Motor neuron (in vitro differentiated cells): ENCODE results near the gene GALNT5. TPM values are rescaled to one million over a fixed set of nuclear protein-coding genes. Genes with fewer than 3 reads are reported as not detected.

Source experiments
- ATAC-seq, 8 experiments: fragments of 200-7000 bp; cut with Tn5 transposase; replicated peaks in 6 of 8; 2 replicates each; pipeline ENCODE4 v1.8.0; 2021; ENCODE audit warnings: mild to moderate bottlenecking in 8 of 8, moderate library complexity in 8 of 8
- H3K27ac ChIP-seq, 2 donors: fragments of 250-450 bp; sonication (Bioruptor Pico); 2 replicates each; pipeline ENCODE4 v1.9.0; 2021; ENCODE audit warnings: antibody characterized with exemption in 2 of 2, mild to moderate bottlenecking in 2 of 2, moderate library complexity in 1 of 2
- H3K4me1 ChIP-seq, 2 donors: fragments of 250-450 bp; sonication (Bioruptor Pico); replicated peaks in 1 of 2; 2 replicates each; pipeline ENCODE4 v1.6.1; 2021; ENCODE audit warnings: antibody characterized with exemption in 2 of 2, mild to moderate bottlenecking in 2 of 2, moderate library complexity in 1 of 2
- H3K4me3 ChIP-seq, 5 donors: fragments of 250-450 bp; sonication (Bioruptor Pico); 2 replicates each; pipeline ENCODE4 v1.9.0; 2021; ENCODE audit warnings: antibody characterized with exemption in 5 of 5, mild to moderate bottlenecking in 5 of 5, moderate library complexity in 4 of 5
- WGBS, 10 experiments: fragments of 450-650 bp; shearing (Covaris generic); methylation state at CpG; one replicate each; pipeline ENCODE4 v1.0.0; 2022; 5-methylcytosine and 5-hydroxymethylcytosine counted together
- in situ Hi-C, 9 experiments: fragments of 400-800 bp; cut with MboI; loops; one replicate each; pipeline ENCODE4 v1.15.0; 2021; ENCODE audit warnings: low sequenced_read_pairs in 9 of 9, low pct_unique_long_range_greater_than_20kb in 2 of 9; ENCODE audit not compliant: unreplicated experiment in 9 of 9
- total RNA-seq, 8 experiments: library from RNA; unstranded; fragments of 300-600 nt; gene quantifications; 2 replicates each; pipeline versions ENCODE4 v1.2.3 to v1.2.4, GENCODE V29; 2022

Gene GALNT5
- total RNA-seq, 8 experiments from 2014 or later: 0.04 to 11.0 (median 0.35) TPM; not detected in 1

DNA sequence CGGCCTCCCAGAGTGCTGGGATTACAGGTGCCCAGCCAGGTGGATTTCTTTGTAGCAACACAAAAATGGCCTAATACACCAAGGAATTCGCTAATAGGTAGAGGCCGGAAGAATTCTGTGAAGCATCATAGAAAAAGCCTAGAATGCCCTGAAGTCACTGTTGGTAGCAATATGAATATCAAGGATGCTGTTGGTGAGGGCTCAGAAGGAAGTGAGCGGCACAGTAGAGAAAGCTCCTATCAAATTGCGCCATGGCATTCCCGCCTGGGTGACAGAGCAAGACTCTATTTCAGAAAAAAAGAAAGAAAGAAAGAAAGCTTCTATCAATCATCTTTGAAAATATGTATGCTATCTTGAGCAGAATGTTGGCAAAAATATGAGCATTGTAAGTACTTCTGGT is 23.8 kb downstream of the GALNT5 start:
- H3K4me3 ChIP-seq: no peak overlapping the region
- in situ Hi-C loops: no loop called here
- no peaks in the 10 kb centered on the region for H3K4me1 ChIP-seq
- 80 to 100% (median 93%) methylated on average over 1 to 6 of the region's 6 CpGs; no CpG with 5 or more reads in 1 of the 10 experiments for WGBS, 10 experiments
- no peak overlapping the region for H3K27ac ChIP-seq
- ATAC-seq: no peak

DNA sequence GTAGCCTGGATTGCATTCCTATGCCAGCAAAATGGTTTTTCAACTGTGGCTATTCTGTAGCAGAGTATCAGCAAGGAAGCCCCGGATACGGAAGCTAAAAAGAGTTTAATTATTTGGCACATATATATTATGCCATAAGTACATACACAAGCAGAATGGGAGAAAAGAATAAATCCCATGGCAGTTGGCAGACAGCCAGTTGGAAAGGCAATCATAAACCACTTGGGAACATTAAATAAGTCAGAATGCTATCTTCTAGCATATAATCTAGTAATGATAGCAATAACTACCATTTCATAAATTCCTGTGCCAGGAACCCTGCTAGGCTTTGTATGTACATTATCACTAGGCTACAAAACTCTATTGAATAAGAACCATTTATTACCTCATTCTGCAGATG is 26.0 kb downstream of the GALNT5 start:
- Histone ChIP-seq H3K4me3 (no peak overlapping the region), H3K4me1 (no peaks in the 10 kb centered on the region), H3K27ac (no peak overlapping the region)
- ATAC-seq: no peak
- WGBS, 10 experiments: 63 to 100% (median 80%) methylated on average over 2 of the region's 2 CpGs; no CpG with 5 or more reads in 1 of the 10 experiments
- in situ Hi-C loops: no loop called here

DNA sequence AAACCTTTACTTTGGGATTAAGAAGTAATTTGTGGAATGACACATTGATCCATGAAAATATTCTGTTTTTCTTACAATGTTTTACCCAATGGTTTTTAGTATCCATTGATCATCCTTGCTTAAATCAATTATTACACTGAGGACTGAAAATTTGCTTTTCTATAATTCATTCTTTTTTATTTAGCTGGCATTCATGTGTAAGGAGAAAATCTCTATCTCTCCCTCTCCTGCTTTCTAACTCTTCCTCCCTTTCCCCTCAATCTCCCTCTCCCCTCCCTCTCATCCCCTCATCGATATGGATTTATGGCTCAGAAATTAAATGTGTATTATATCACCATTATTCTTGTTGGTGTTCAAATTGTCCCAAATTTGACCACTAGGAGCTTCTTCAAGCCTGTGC is 29.7 kb downstream of the GALNT5 start:
- no peak for ATAC-seq
- Histone ChIP-seq H3K4me3 (no peak overlapping the region), H3K27ac (no peak overlapping the region), H3K4me1 (no peaks in the 10 kb centered on the region)
- WGBS, 10 experiments: 90 to 100% (median 95%) methylated on average over 1 of the region's 1 CpG; no CpG with 5 or more reads in 6 of the 10 experiments
- in situ Hi-C loops: no loop called here

DNA sequence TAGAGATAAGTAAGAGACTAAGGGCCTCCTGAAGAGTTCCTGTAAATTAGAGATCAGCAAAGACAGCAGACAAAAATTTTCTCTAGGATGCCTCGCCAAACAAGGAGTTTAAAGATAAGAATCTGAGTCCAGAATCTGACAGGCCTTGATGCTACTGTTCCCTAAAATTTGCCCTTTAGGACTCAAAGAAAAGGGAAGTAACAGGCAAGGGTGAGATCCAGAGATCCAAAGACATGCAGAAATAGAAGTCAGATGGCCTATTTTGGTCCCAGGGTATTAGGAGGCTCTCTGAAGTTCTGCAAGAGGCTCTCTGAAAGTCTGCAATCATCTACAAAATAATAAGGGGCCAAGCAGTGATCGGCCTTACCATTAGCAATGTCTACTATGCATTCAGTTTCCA is 33.0 kb downstream of the GALNT5 start:
- no peak for ATAC-seq
- Histone ChIP-seq H3K4me1 (no peaks in the 10 kb centered on the region), H3K27ac (no peak overlapping the region), H3K4me3 (no peak overlapping the region)
- in situ Hi-C loops: no loop called here
- 70 to 100% (median 93%) methylated on average over 1 to 2 of the region's 2 CpGs; no CpG with 5 or more reads in 3 of the 10 experiments for WGBS, 10 experiments

DNA sequence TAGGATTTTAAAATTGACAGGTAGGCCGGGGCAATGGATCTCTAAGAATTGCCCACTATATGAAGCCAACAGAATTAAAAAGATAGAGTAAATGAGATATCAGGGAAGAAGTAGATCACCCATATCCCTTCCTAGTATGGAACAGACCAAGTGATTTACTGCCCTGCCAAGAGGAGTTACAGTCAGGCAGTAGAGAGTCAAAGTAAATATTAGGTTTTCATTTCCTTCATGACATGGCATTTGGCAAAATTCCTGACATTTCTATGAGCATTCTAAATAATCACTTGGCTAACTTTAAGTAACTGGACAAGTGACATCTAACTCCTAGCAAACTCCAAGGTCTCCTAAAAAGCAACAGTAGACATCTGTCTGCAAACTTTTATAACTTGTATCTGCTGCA is 33.5 kb downstream of the GALNT5 start:
- in situ Hi-C loops: no loop called here
- Histone ChIP-seq H3K4me3 (no peak overlapping the region), H3K4me1 (no peaks in the 10 kb centered on the region), H3K27ac (no peak overlapping the region)
- ATAC-seq: no peak
- 50 to 100% (median 83%) methylated on average over 1 of the region's 1 CpG; no CpG with 5 or more reads in 4 of the 10 experiments for WGBS, 10 experiments

DNA sequence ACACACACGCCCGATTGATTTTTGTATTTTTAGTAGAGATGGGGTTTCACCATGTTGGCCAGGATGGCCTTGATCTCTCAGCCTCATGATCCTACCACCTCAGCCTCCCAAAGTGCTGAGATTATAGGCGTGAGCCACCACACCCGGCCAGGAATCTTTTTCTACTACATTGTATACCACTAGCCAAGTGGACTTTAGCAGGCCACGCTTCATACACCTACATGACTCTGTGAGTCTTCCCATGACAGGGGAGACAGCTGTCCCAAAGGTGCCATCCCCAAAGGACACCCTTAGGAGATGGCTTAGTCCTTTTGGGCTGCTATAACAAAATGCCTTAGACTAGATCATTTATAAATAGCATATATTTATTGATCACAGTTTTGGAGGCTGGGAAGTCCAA is 35.3 kb downstream of the GALNT5 start:
- Histone ChIP-seq H3K4me3 (no peak overlapping the region), H3K4me1 (no peaks in the 10 kb centered on the region), H3K27ac (no peak overlapping the region)
- no peak for ATAC-seq
- in situ Hi-C loops: no loop called here
- 60 to 100% (median 87%) methylated on average over 1 to 3 of the region's 5 CpGs; no CpG with 5 or more reads in 3 of the 10 experiments for WGBS, 10 experiments

DNA sequence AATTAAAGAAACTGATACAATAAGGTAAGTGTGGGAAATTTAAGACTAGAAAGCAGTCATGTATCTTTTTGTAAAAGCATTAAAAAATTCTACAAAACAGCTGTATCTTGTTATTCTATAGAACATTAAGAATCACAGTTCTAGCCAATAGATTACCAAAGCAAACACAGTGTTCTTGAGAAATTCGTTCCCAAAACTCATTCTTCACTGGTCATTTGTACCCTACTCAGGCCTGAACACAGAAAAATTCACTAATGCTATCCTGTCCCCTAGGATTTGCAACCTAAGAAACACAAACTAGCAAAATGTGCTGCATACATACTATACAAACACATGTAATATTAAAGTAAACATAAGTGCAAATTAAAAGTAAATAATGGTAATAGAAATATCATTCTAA is 39.0 kb downstream of the GALNT5 start:
- H3K27ac ChIP-seq: no peak overlapping the region
- H3K4me3 ChIP-seq: no peak overlapping the region
- WGBS, 10 experiments: 0 to 80% (median 13%) methylated on average over 1 of the region's 1 CpG; no CpG with 5 or more reads in 4 of the 10 experiments
- ATAC-seq: peak in 1 of 8 experiments; percentile 67
- in situ Hi-C loops: no loop called here
- no peaks in the 10 kb centered on the region for H3K4me1 ChIP-seq

DNA sequence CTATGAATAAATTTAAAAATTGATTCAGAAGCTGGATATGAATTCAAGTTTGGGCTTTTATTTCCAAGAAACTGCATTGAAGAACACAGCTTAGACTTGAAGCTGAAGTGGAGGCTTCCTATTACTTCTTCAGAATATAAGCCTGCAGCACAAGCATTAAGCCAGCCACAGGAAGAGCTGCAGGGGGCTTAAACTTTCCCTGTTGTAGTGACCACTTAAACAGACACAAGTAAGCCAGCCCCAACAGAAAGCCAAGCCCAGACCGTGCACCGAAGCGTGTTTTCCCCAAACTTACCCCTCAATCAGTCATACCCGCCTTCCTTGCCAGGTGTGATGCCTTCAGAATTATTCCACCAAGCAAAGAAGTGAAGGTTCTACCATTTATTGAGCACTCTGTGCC is 39.5 kb downstream of the GALNT5 start:
- Histone ChIP-seq H3K4me3 (no peak overlapping the region), H3K4me1 (no peaks in the 10 kb centered on the region), H3K27ac (no peak overlapping the region)
- ATAC-seq: peak in 1 of 8 experiments; percentile 44
- 62 to 100% (median 98%) methylated on average over 1 to 4 of the region's 4 CpGs; no CpG with 5 or more reads in 4 of the 10 experiments for WGBS, 10 experiments
- in situ Hi-C loops: no loop called here

DNA sequence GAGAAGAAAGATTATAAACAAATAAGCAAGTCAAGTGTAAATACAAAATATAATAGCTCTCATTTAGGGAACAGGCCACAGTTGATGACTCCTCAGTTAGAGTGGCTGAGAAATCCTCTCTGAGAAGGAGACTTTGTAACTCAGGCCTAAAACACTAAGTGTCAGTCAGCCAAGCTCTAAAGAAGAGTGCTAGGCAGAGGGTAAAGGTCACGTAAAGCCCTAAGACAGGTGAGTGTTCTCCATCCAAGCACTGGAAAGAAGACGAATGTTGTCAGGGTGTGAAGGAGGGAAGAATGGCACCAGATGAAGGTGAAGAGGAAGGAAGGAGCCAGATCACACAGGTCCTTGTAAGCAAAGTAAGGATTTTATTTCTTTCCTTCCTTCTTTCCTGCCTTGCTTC is 43.8 kb downstream of the GALNT5 start:
- 63 to 100% (median 94%) methylated on average over 1 to 2 of the region's 2 CpGs for WGBS, 10 experiments
- ATAC-seq: no peak
- Histone ChIP-seq H3K27ac (no peak overlapping the region), H3K4me3 (no peak overlapping the region), H3K4me1 (peaks cover 2 to 11% of the 10 kb centered on the region in 2 donors)
- in situ Hi-C loops: loop anchor here in 2 of 9 experiments (25.0 kb wide), 2 partner anchors 286 to 711 kb away; no protein-coding TSS in a partner anchor

DNA sequence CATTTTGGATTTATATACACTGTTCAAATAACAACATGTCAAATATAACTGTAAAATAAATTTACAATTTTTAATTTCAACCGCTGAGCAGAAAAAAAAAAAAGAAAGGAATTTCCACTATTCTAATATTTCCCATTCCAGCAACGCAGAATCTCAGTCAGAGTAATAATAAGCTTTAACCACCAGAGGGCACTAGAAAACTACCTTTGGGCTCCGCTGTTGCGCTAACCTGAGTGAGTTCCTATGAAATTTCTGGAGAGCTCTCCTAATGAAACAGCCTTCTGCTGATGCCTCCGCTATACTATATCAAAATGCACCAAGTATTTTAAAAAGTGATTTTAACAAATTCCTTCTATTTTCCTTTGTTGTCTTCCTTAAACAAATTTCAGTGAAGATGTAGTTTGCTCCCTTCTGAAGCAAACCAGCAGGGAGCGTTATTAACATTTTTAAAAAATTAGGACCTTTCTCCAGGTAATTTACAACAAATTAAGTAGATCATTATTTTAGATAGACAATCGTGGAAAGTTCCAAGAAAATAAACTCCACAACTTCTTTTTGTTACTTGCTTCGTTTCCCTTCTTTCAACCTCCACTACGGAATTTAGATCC is 45.1 kb downstream of the GALNT5 start:
- 32 to 50% (median 42%) methylated on average over 5 to 9 of the region's 9 CpGs for WGBS, 10 experiments
- H3K27ac ChIP-seq: no peak overlapping the region
- H3K4me3 ChIP-seq: no peak overlapping the region
- in situ Hi-C loops: loop anchor here in 2 of 9 experiments (25.0 kb wide), 2 partner anchors 285 to 710 kb away; no protein-coding TSS in a partner anchor
- peaks cover 2 to 11% of the 10 kb centered on the region in 2 donors for H3K4me1 ChIP-seq
- ATAC-seq: peak; percentile 52 to 80 (median 67)

DNA sequence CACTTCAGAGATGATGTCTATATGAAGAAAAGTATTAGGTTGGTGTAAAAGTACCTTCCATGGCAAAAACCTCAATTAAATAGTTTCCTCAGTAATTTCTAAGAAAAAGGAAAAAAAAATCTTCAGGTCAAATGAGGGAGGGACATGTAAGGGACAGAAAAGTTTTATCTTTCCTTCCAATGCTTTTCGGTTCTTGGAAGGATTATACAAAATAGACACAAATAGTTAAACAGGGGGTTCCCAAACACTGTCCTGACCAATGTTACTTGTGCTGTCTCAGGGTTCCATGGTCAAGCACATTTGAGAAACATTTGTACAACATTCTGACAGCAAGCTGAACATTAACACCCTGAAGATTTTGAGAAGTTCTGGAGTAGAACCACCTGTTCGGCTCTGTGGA is 46.1 kb downstream of the GALNT5 start:
- ATAC-seq: no peak
- no peak overlapping the region for H3K4me3 ChIP-seq
- in situ Hi-C loops: loop anchor here in 2 of 9 experiments (25.0 kb wide), 2 partner anchors 284 to 709 kb away; no protein-coding TSS in a partner anchor
- no peak overlapping the region for H3K27ac ChIP-seq
- peaks cover 2 to 11% of the 10 kb centered on the region in 2 donors for H3K4me1 ChIP-seq
- WGBS, 10 experiments: 0 to 70% (median 50%) methylated on average over 1 to 2 of the region's 2 CpGs; no CpG with 5 or more reads in 1 of the 10 experiments

DNA sequence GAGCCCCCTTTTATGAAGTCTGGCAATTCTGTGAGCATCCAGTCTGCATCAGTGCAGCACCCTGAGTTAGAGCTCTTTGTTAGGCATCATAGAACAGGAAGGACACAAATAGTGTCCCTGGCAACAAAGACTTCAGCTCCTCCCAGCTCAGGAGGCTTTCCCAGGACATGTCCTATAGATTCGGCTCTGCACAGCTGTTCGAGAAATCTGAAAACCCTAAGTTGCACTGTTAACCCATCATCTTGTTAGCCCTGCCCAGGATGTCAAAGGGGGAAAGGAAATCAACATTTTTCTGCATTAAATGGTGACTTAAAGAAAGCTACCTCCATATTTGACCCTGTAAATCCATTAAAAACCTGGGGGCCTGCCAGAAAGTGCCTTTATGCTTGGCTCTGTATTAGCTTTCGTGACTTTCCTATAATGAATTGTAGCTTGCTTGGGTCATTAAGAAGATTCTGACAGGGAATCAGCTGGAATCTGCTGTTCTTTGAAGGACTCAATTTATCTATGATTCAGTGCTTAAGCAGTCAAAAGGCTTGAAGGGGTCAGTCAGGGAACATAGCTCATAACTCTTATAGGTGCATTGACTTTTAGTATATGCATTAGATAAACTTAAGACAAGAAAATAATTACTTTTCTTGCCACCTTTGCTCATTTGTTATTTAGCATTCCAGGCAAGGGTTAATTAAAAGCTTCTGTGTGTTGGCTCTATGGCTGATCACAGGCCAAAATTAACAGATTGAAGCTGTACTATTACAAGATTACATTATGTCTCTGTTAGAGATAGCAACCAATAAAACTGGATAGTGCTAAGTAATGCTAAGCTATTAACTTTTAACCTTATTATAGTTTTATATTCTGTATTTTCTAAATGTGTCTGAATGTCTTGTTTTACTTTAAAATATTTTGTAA is 47.6 kb downstream of the GALNT5 start:
- no peak overlapping the region for H3K4me3 ChIP-seq
- WGBS, 10 experiments: 4 to 50% (median 26%) methylated on average over 1 to 3 of the region's 3 CpGs; no CpG with 5 or more reads in 2 of the 10 experiments
- H3K27ac ChIP-seq: no peak overlapping the region
- peak in 7 of 8 experiments; percentile 34 to 84 (median 67) for ATAC-seq
- in situ Hi-C loops: loop anchor here in 2 of 9 experiments (25.0 kb wide), 2 partner anchors 282 to 707 kb away; no protein-coding TSS in a partner anchor
- H3K4me1 ChIP-seq: peaks cover 2 to 11% of the 10 kb centered on the region in 2 donors

DNA sequence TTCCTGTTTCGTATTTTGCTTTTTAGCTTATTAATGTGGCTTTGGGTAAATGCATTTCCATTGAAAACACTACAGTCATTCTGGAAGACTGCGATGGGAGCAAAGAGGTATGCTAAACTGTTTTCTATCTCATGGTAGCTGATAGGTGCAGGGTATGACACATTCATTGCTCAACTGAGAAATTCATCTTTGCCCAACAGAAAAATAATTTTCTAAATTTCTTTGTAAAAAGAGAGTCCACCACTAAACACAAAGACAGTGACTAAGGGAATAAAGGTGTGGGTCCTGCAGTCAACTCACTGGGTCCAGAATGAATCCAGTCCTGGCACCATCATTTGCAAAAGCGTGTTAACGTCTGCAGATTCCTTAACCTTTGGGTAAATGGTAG is 48.2 kb downstream of the GALNT5 start:
- in situ Hi-C loops: loop anchor here in 2 of 9 experiments (25.0 kb wide), 2 partner anchors 282 to 707 kb away; no protein-coding TSS in a partner anchor
- Histone ChIP-seq H3K4me3 (no peak overlapping the region), H3K27ac (no peak overlapping the region), H3K4me1 (peaks cover 2 to 11% of the 10 kb centered on the region in 2 donors)
- 50 to 100% (median 93%) methylated on average over 1 to 4 of the region's 4 CpGs for WGBS, 10 experiments
- no peak for ATAC-seq
